Common myeloid progenitor, CD34-positive (primary cell): ENCODE results near the gene BTBD9.

ENCODE experiments used
- CTCF ChIA-PET: fragments of 350-600 bp; sonication (Branson Sonifier 250); formaldehyde crosslinking; loops from one replicate; lab custom pipeline; 2021; ENCODE audit warnings: antibody characterized with exemption; lab: Charles Lee
- POLR2A ChIA-PET: fragments of 350-600 bp; sonication (Branson Sonifier 250); formaldehyde crosslinking; loops from one replicate; lab custom pipeline; 2021; ENCODE audit warnings: antibody characterized with exemption; lab: Charles Lee
- DNase-seq, 3 donors: peaks; one replicate each; pipeline versions ENCODE4 v3.0.0 to v3.0.0-alpha.2; 2013
- H3K27ac ChIP-seq, 2 experiments: 1 replicate in 1 of 2; 2 replicates in 1 of 2; pipeline ENCODE4 v1.7.0; 2013; ENCODE audit warnings: inconsistent platforms in 2 of 2, low read length in 2 of 2, mild to moderate bottlenecking in 2 of 2, low read depth in 1 of 2, moderate library complexity in 1 of 2; ENCODE audit not compliant: severe bottlenecking in 2 of 2, insufficient read depth in 1 of 2, poor library complexity in 1 of 2
- H3K27me3 ChIP-seq, 5 experiments: replicated peaks in 2 of 5; 1 replicate in 3 of 5; 2 replicates in 2 of 5; pipeline versions ENCODE4 v1.6.1 to v1.7.0; 2013; ENCODE audit warnings: low read length in 4 of 5, mild to moderate bottlenecking in 2 of 5, moderate library complexity in 2 of 5, inconsistent platforms in 1 of 5; ENCODE audit not compliant: insufficient read depth in 5 of 5, control insufficient read depth in 4 of 5
- H3K36me3 ChIP-seq, 4 experiments: 1 replicate in 2 of 4; 2 replicates in 2 of 4; pipeline versions ENCODE4 v1.6.1 to v1.7.0; 2013; ENCODE audit warnings: low read length in 3 of 4, control low read depth in 1 of 4, mild to moderate bottlenecking in 1 of 4; ENCODE audit not compliant: control insufficient read depth in 4 of 4, insufficient read depth in 4 of 4
- H3K4me1 ChIP-seq, 4 experiments: 1 replicate in 3 of 4; 2 replicates in 1 of 4; pipeline versions ENCODE4 v1.6.1 to v1.7.1; 2013; ENCODE audit warnings: low read length in 3 of 4, mild to moderate bottlenecking in 3 of 4, control low read depth in 1 of 4, inconsistent platforms in 1 of 4, moderate library complexity in 1 of 4; ENCODE audit not compliant: control insufficient read depth in 4 of 4, insufficient read depth in 4 of 4; ENCODE audit errors: control extremely low read depth in 1 of 4
- H3K4me3 ChIP-seq, 7 experiments: 1 replicate in 4 of 7; 2 replicates in 3 of 7; pipeline versions ENCODE4 v1.5.1 to v1.7.0; 2013; ENCODE audit warnings: mild to moderate bottlenecking in 7 of 7, low read length in 6 of 7, moderate library complexity in 6 of 7, inconsistent platforms in 2 of 7, low read depth in 2 of 7, control low read depth in 1 of 7; ENCODE audit not compliant: insufficient read depth in 4 of 7, control insufficient read depth in 1 of 7; ENCODE audit errors: extremely low read depth in 1 of 7
- H3K9me3 ChIP-seq, 5 experiments: 1 replicate in 4 of 5; 2 replicates in 1 of 5; pipeline versions ENCODE4 v1.6.1 to v1.7.1; 2013; ENCODE audit warnings: low read length in 4 of 5, mild to moderate bottlenecking in 2 of 5, inconsistent platforms in 1 of 5, low read depth in 1 of 5, moderate library complexity in 1 of 5; ENCODE audit not compliant: control insufficient read depth in 4 of 5, insufficient read depth in 2 of 5; ENCODE audit errors: control extremely low read depth in 1 of 5
- WGBS: methylation state at CpG from one replicate; pipeline ENCODE4 v1.1.5; 2013; ENCODE audit not compliant: insufficient coverage; 5-methylcytosine and 5-hydroxymethylcytosine counted together

BTBD9 gene

DNA sequence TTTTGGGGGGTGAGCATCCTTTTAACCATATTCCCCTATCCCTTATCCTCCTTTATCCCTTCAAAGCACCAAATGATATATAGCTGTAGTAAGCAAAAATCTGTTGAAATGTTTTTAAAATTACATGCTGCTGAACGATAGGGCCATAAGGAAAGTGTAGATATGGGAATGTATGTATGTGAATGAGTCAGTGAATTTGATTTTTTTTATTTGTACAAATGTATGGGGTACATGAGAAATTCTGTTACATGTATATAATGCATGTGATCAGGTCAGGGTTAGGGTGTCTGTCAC lies 493.0 kb downstream of the BTBD9 start:
- Histone ChIP-seq H3K4me3 (no peak overlapping the region), H3K9me3 (no peaks in the 10 kb centered on the region), H3K36me3 (peaks cover 0 to 32% (median 3%) of the 10 kb centered on the region in 4 experiments), H3K27me3 (no peaks in the 10 kb centered on the region), H3K27ac (no peak overlapping the region), H3K4me1 (peaks cover 0 to 6% (median 0%) of the 10 kb centered on the region in 4 experiments)
- DNase-seq, result no peak
- no CpG with 5 or more reads among the region's 1 CpG for WGBS
- CTCF ChIA-PET, result interaction anchor here (1.2 kb wide), 1 partner anchor 20 kb away, joined by 3 read pairs; no protein-coding TSS in a partner anchor
- POLR2A ChIA-PET, result no interaction called here

DNA sequence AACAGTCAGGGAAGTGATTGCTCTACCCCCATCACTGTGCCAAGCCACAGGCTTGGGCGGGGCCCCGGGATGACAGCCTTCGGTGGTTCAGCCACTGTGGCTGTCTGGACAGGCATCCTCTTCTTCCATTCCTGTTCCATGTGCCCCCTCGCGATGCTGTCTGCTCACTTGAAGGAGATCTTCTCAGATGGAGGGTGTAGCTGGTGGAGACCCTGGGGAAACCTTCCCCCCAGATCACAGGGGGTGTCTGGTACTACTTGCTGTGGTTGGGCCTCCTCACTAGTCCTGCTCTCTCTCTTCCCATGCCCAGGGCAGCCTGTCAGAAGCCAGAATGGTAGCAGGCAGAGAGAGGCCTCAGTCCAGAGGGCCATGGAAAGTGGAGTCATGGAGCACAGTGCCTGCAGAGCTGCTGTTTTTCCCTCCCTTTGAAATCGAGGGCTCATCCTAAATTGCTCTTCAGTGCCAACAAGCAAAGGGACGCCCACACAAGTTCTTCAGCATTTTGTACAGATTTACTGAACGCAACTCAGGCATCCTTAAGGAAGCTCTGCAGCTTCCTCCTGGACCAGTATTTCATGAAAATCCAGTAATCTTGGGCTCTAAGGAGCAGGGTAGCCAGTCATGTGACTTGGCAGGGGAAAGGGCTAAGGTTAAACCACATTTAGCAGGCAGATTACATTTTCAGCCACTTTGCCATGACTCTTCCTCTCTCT lies 493.6 kb downstream of the BTBD9 start:
- Histone ChIP-seq H3K36me3 (peaks cover 0 to 29% (median 1%) of the 10 kb centered on the region in 4 experiments), H3K4me1 (peaks cover 0 to 6% (median 0%) of the 10 kb centered on the region in 4 experiments), H3K27ac (no peak overlapping the region), H3K9me3 (no peaks in the 10 kb centered on the region), H3K27me3 (no peaks in the 10 kb centered on the region), H3K4me3 (no peak overlapping the region)
- DNase-seq, result no peak
- WGBS, result 87% methylated on average over 7 of the region's 8 CpGs
- POLR2A ChIA-PET, result no interaction called here
- CTCF ChIA-PET, result interaction anchor here (1.2 kb wide), 1 partner anchor 20 kb away, joined by 3 read pairs; no protein-coding TSS in a partner anchor

DNA sequence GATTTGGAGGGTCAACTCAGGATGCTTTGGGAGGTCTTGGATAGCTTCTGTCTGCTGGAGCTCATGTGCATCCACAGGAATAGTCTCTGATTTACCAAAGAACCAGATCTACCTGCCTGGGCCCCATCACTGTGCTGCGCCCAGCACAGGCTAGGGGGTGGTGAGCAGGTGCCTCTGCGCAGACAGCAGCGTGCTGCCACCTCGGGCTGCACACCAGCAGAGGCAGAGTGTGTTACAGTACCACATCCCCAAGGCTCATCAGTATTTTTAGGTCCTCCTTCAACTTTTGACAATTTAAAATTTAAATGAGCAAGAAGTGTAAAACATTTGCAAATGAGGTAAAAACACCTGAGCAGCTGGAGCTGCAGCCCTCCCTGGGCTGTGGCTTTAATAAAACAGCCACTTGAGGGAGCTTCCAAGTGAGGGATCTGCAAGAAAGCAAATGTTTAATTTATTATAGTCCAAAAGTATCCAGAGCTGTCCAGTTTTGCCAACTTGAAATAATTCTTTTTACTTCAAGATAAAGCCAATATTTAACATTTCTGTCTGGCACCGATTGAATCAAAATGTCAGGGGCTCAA lies 495.3 kb downstream of the BTBD9 start:
- H3K9me3 ChIP-seq, result no peaks in the 10 kb centered on the region
- ChIA-PET CTCF (interaction anchor here (1.0 kb wide), 1 partner anchor 45 kb away, joined by 3 read pairs; no protein-coding TSS in a partner anchor), POLR2A (no interaction called here)
- H3K4me3 ChIP-seq, result no peak overlapping the region
- H3K27me3 ChIP-seq, result no peaks in the 10 kb centered on the region
- peaks cover 0 to 21% (median 3%) of the 10 kb centered on the region in 4 experiments for H3K36me3 ChIP-seq
- no peak for DNase-seq
- no peak overlapping the region for H3K27ac ChIP-seq
- WGBS, result 92% methylated on average over 2 of the region's 5 CpGs
- H3K4me1 ChIP-seq, result peaks cover 0 to 6% (median 0%) of the 10 kb centered on the region in 4 experiments

DNA sequence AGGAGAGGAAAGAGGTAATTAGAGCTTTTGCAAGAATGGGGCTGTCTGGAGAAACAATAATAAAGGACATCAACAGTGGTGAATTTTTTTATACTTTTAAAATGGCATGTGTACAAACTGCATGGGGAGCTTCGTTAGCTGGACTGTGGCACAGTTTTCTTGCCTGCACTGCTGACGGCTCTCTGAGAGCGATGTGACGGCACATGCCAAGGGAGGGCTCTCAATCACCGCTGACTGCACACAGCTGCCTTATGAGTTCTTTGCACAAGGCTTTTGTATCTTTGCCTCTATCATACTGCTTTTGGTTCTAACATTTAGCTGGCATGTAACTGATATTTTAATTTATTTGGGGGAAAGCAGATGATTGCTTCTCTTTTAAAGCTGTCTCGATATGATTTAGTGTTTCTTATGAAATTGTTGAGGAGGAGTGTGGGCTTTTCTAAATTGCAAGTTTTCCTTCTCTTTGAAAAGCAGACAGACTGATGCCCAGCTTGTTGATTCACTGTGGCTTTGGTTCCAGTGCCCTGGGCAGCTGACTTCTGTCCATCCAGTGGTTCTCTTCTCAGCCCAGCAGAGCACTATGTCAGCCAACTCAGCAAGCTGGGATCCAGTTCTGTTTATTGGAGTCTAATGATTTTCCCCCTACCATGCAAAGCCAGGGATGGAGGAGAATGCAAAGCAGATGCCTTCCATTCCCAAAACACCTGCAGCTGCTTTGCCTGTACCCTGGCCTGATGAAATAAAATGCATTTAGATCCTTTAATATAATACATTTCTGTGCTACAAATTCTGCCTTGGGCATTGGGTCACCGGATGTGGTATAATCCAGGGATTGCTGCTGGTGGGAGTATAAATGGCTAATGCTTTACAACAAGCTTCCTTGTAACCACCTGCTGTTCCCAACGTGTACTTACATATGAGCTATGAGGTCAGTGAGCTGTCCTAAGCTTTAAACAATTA lies 496.3 kb downstream of the BTBD9 start:
- DNase-seq, result no peak
- ChIA-PET CTCF (interaction anchor here (0.9 to 1.2 kb wide), 2 partner anchors 9 to 110 kb away, joined by 3 to 4 read pairs; no protein-coding TSS in a partner anchor), POLR2A (no interaction called here)
- WGBS, result 84% methylated on average over 5 of the region's 8 CpGs
- Histone ChIP-seq H3K27ac (no peak overlapping the region), H3K9me3 (no peaks in the 10 kb centered on the region), H3K27me3 (no peaks in the 10 kb centered on the region), H3K4me1 (peaks cover 0 to 4% (median 0%) of the 10 kb centered on the region in 4 experiments), H3K36me3 (peaks cover 0 to 15% (median 4%) of the 10 kb centered on the region in 4 experiments), H3K4me3 (no peak overlapping the region)

DNA sequence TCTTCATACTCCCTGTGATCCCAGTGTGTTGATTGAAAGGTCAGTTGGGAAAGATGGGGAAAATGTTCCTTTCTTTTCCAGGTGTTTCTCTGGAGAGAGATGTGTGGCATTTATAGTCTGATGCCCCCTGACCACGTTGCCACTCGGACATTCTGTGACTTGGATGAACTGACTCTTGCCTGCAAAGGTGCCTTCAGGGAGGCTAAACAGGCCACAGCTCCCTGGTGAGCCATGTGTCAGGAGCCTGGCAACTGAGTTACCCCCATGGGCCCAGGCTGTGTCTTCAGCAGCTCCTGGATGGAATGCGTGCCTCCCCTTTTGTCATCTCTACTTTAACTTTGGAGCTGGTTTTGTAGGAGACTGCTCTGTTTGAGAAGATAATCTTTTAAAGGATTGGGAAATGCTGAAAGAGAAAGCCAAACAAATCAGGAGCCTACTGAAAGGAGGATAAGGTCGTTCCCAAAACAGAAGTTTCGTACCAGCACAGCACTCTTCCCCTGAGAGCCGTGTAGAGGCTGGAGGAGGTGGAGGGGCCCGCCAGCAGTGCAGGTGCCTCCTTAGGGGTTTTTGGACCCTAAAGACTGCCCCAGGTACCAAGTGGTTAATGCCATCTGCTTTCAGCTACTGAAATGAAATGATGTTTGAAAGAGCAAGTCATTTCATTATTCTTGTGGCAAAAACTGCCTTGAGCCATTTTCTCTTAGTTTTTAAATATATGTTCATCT lies 497.4 kb downstream of the BTBD9 start:
- CTCF ChIA-PET, result interaction anchor here (0.9 to 1.2 kb wide), 2 partner anchors 8 to 109 kb away, joined by 3 to 4 read pairs; no protein-coding TSS in a partner anchor
- POLR2A ChIA-PET, result no interaction called here
- Histone ChIP-seq H3K9me3 (no peaks in the 10 kb centered on the region), H3K4me1 (no peaks in the 10 kb centered on the region), H3K27ac (no peak overlapping the region), H3K27me3 (no peaks in the 10 kb centered on the region), H3K4me3 (no peak overlapping the region), H3K36me3 (peaks cover 0 to 15% (median 4%) of the 10 kb centered on the region in 4 experiments)
- no peak for DNase-seq
- WGBS, result 100% methylated on average over 4 of the region's 7 CpGs

DNA sequence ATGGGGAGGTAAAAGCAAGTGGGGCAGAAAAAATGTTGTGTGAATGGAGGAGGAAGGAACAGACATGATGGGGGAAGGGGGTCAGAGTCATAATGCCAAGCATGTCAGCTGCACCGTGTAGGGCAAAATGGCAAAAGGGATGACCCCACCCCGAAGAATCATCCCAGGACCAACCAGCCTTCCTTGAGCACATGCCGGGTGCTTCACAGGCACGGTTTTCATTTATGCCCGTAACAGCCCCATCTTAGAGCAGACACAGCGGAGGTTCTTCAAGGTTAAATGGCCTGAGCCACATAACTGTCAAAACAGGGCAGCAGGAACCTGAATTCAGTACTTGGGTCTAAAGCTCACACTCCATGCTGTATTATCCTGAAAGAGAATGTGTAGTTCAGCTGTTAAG lies 498.0 kb downstream of the BTBD9 start:
- POLR2A ChIA-PET, result no interaction called here

More for the DNA sequence above, 498.0 kb downstream of the BTBD9 start:
- Histone ChIP-seq H3K27ac (no peak overlapping the region), H3K9me3 (no peaks in the 10 kb centered on the region), H3K4me1 (no peaks in the 10 kb centered on the region), H3K27me3 (no peaks in the 10 kb centered on the region), H3K36me3 (peaks cover 0 to 15% (median 4%) of the 10 kb centered on the region in 4 experiments), H3K4me3 (no peak overlapping the region)
- 98% methylated on average over 6 of the region's 6 CpGs for WGBS
- DNase-seq, result no peak
- CTCF ChIA-PET, result no interaction called here
